Loucy (cell line): ENCODE measurements around the gene CRNKL1.

Experiments used
- H2AFZ ChIP-seq: fragments of 200-600 bp; sonication (generic); 2 replicates; pipeline ENCODE4 v1.6.0; 2016; ENCODE audit warnings: antibody characterized with exemption, mild to moderate bottlenecking, low read length, moderate library complexity
- H3F3A ChIP-seq: fragments of 200-600 bp; 2 replicates; pipeline ENCODE4 v1.6.0; 2016; ENCODE audit warnings: antibody characterized with exemption, low read depth, mild to moderate bottlenecking
- H3K27me3 ChIP-seq: fragments of 200-600 bp; sonication (generic); 2 replicates; pipeline ENCODE4 v1.6.1; 2014; ENCODE audit warnings: low read length, mild to moderate bottlenecking; ENCODE audit not compliant: insufficient read depth, poor library complexity, severe bottlenecking
- H3K36me3 ChIP-seq: fragments of 200-600 bp; sonication (generic); 2 replicates; pipeline ENCODE4 v1.6.1; 2016; ENCODE audit warnings: low read length; ENCODE audit not compliant: insufficient read depth
- H3K4me1 ChIP-seq: fragments of 200-600 bp; sonication (generic); 2 replicates; pipeline ENCODE4 v1.5.1; 2014; ENCODE audit warnings: low read length, mild to moderate bottlenecking; ENCODE audit not compliant: insufficient read depth, poor library complexity, severe bottlenecking
- H3K4me2 ChIP-seq: fragments of 200-600 bp; sonication (generic); 2 replicates; pipeline ENCODE4 v1.6.0; 2014; ENCODE audit warnings: antibody characterized with exemption, low read length, low read depth, mild to moderate bottlenecking; ENCODE audit not compliant: poor library complexity, severe bottlenecking
- H3K4me3 ChIP-seq: fragments of 200-600 bp; sonication (generic); 2 replicates; pipeline ENCODE4 v1.5.1; 2014; ENCODE audit warnings: low read length, mild to moderate bottlenecking, mixed read lengths; ENCODE audit not compliant: poor library complexity, severe bottlenecking
- H3K79me2 ChIP-seq: fragments of 200-600 bp; sonication (generic); 2 replicates; pipeline ENCODE4 v1.6.1; 2014; ENCODE audit warnings: low read length; ENCODE audit not compliant: insufficient read depth
- H3K9ac ChIP-seq: fragments of 200-600 bp; sonication (generic); 2 replicates; pipeline ENCODE4 v1.6.0; 2014; ENCODE audit warnings: mild to moderate bottlenecking, low read depth, low read length, moderate library complexity; ENCODE audit not compliant: poor library complexity, severe bottlenecking
- H3K9me2 ChIP-seq: fragments of 200-600 bp; sonication (generic); replicated peaks from 2 replicates; pipeline ENCODE4 v1.6.1; 2016; ENCODE audit warnings: low read depth, low read length, mixed read lengths
- H3K9me3 ChIP-seq: fragments of 200-600 bp; sonication (generic); 2 replicates; pipeline ENCODE4 v1.6.1; 2014; ENCODE audit warnings: mild to moderate bottlenecking, antibody characterized with exemption, low read length, low read depth; ENCODE audit not compliant: insufficient read depth
- H4K20me1 ChIP-seq: fragments of 200-600 bp; sonication (generic); 2 replicates; pipeline ENCODE4 v1.6.0; 2014; ENCODE audit warnings: antibody characterized with exemption, low read length, mild to moderate bottlenecking; ENCODE audit not compliant: insufficient read depth, poor library complexity, severe bottlenecking
- CTCF ChIP-seq: fragments of 200-600 bp; sonication (generic); conservative IDR thresholded peaks from 2 replicates; pipeline ENCODE4 v1.5.1; 2014; ENCODE audit warnings: mild to moderate bottlenecking, antibody characterized with exemption, low read length
- EZH2phosphoT487 ChIP-seq: fragments of 200-600 bp; IDR thresholded peaks from 2 replicates; pipeline ENCODE4 v1.6.1; 2018; ENCODE audit warnings: antibody characterized with exemption, mild to moderate bottlenecking, moderate library complexity, borderline replicate concordance

The CRNKL1 gene

GRCh38 chr20:20095114-20095872 is 43.0 kb upstream of the CRNKL1 start:
- TF ChIP-seq CTCF (no peak), EZH2phosphoT487 (no peak)
- Histone ChIP-seq H3K9me2 (no peaks in the 10 kb centered on the region), H3F3A (no peaks in the 10 kb centered on the region), H3K36me3 (no peaks in the 10 kb centered on the region), H3K4me1 (no peaks in the 10 kb centered on the region), H3K79me2 (no peaks in the 10 kb centered on the region), H3K9ac (no peak overlapping the region), H2AFZ (no peak overlapping the region), H3K9me3 (no peaks in the 10 kb centered on the region), H3K4me2 (no peak overlapping the region), H4K20me1 (no peaks in the 10 kb centered on the region), H3K27me3 (no peaks in the 10 kb centered on the region), H3K4me3 (no peak overlapping the region)

GRCh38 chr20:20094410-20094809 is 42.1 kb upstream of the CRNKL1 start:
- H3K9me2 ChIP-seq: no peaks in the 10 kb centered on the region

GRCh38 chr20:20092827-20093226 is 40.6 kb upstream of the CRNKL1 start:
- Histone ChIP-seq H3K79me2 (no peaks in the 10 kb centered on the region), H3K4me1 (no peaks in the 10 kb centered on the region), H3K4me3 (no peak overlapping the region), H3K9me2 (no peaks in the 10 kb centered on the region), H3K36me3 (no peaks in the 10 kb centered on the region), H3K4me2 (no peak overlapping the region), H2AFZ (no peak overlapping the region), H3K27me3 (no peaks in the 10 kb centered on the region), H3F3A (no peaks in the 10 kb centered on the region), H3K9me3 (no peaks in the 10 kb centered on the region), H4K20me1 (no peaks in the 10 kb centered on the region), H3K9ac (no peak overlapping the region)
- TF ChIP-seq EZH2phosphoT487 (no peak), CTCF (no peak)

More at GRCh38 chr20:20094410-20094809, 42.1 kb upstream of the CRNKL1 start:
- TF ChIP-seq CTCF (no peak), EZH2phosphoT487 (no peak)
- Histone ChIP-seq H3K27me3 (no peaks in the 10 kb centered on the region), H4K20me1 (no peaks in the 10 kb centered on the region), H3K4me3 (no peak overlapping the region), H3K36me3 (no peaks in the 10 kb centered on the region), H3K4me2 (no peak overlapping the region), H3F3A (no peaks in the 10 kb centered on the region), H3K79me2 (no peaks in the 10 kb centered on the region), H2AFZ (no peak overlapping the region), H3K4me1 (no peaks in the 10 kb centered on the region), H3K9ac (no peak overlapping the region), H3K9me3 (no peaks in the 10 kb centered on the region)
